Stimulated activated effector memory CD8-positive, alpha-beta T cell treated with anti-CD3 and anti-CD28 coated beads, Interleukin-12 subunit alpha, Interleukin-12 subunit beta, amount 100 ng/mL, for 72 hours (primary cell): Measurements from ENCODE around the gene IRF8.
"Not testable (repeated sequence)": the region's sequence is repeated elsewhere in the genome, so short reads cannot be mapped to it uniquely, and the experiment has no call there.

Source experiments
- ATAC-seq: fragments of 150-1000 bp; cut with Tn5 transposase; 2 replicates; pipeline ENCODE4 v1.10.0; 2021
- DNase-seq, 2 donors: peaks; one replicate each; pipeline ENCODE4 v3.0.0; 2021 to 2022; ENCODE audit warnings: low spot score in 2 of 2
- H3K27ac Mint-ChIP-seq: one replicate; pipeline ENCODE4 v1.8.0; 2022; ENCODE audit warnings: mild to moderate bottlenecking, mixed read lengths
- H3K36me3 Mint-ChIP-seq: one replicate; pipeline ENCODE4 v1.8.0; 2022; ENCODE audit warnings: mild to moderate bottlenecking, mixed read lengths
- H3K4me1 Mint-ChIP-seq: one replicate; pipeline ENCODE4 v1.8.0; 2022; ENCODE audit warnings: mixed read lengths
- H3K4me3 Mint-ChIP-seq: one replicate; pipeline ENCODE4 v1.8.0; 2022; ENCODE audit warnings: mild to moderate bottlenecking, mixed read lengths
- H3K9me3 Mint-ChIP-seq: one replicate; pipeline ENCODE4 v1.8.0; 2022; ENCODE audit warnings: mixed read lengths

Gene IRF8

DNA sequence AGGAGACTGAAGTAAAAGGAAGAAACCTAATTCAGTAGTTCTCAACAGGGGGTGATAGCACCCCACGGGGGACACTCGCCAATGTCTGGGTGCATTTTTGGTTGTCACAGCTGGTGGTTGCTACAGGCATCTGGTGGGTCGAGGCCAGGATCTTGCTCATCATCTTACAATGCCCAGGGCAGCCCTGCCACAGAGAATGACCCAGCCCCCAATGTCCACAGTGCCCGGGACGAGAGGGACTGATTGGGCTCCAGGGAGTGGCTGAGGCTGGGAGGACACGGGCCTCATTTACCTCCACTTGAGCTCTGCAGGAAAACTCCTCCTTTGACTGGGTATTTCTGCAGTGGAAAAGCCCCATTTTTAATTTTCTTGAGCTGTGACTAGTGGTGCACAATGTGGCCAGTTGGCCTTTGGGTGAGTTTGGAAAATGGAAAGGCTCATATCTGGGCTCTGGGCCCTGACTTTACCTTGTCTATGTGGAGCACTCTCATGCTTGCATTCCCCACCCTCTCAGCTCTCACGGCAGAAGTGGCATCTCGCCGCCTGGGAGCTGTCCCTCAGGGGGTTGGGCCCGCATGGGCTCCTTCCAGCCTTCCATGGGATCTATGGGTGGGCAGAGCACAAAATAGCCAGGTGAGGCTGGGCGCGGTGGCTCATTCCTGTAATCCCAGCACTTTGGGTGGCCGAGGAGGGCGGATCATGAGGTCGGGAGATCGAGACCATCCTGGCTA lies 37.7 kb upstream of the IRF8 start:
- Mint-ChIP-seq H3K4me3 (no peak overlapping the region), H3K36me3 (no peaks in the 10 kb centered on the region), H3K9me3 (no peaks in the 10 kb centered on the region), H3K27ac (no peak overlapping the region), H3K4me1 (peaks cover 28% of the 10 kb centered on the region)
- ATAC-seq (no peak), DNase-seq (no peak)

DNA sequence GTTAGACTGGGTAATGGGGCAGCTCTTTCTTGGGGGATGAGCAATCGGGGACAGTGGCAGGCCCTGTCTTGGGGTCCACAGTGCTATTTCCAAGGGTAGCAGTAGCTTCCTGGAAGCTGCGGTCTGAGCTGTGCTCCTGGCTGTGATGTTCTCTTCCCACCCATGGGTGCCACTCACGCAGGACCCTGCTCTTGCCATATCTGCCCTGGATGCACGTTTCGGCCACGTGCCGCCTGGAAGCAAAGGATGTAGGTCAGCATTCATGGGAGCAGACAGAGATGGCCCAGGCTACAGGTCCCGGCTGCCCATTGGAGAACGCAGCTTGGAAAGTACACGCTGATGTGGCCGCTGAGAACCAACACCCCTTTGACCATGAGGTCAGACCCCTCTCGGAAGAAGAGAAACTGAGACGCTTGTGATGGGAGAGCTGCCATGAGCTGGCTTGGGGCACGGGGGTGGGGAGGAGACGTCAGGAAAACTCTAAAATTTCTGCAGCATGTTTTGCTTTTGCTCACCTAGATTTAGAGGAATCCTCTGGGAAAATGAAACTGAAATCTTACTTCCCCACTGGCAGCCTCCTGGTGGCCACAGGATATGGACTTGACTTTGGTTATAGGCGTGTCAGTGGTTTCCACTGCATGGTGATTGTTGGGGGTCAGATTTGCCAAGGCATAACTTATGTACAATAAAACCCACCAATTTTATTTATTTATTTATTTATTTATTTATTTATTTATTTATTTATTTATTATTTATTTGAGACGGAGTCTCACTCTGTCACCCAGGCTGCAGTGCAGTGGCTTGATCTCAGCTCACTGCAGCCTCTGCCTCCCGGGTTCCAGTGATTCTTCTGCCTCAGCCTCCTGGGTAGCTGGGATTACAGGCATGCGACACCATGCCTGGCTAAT lies 36.2 kb upstream of the IRF8 start:
- H3K4me3 Mint-ChIP-seq, result no peak overlapping the region
- no peak overlapping the region for H3K27ac Mint-ChIP-seq
- ATAC-seq (no peak), DNase-seq (no peak)
- H3K36me3 Mint-ChIP-seq, result no peaks in the 10 kb centered on the region
- H3K9me3 Mint-ChIP-seq, result no peaks in the 10 kb centered on the region
- H3K4me1 Mint-ChIP-seq, result peaks cover 24% of the 10 kb centered on the region

DNA sequence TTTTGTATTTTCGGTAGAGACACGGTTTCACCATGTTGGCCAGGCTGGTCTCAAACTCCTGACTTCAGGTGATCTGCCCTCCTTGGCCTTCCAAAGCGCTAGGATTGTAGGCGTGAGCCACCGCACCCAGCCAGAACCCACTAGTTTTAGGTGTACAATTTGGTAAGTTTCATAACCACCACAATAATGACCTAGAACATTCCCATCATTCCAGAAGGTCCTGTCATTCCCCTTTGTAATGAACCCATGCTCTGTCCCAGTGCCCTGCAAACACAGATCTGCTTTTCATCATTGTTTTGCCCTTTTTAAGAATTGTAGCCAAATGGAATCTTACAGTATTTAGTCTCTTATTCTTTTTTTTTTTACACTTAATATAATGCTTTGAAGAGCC lies 35.6 kb upstream of the IRF8 start:
- no peak for DNase-seq
- ATAC-seq, result no peak
- H3K36me3 Mint-ChIP-seq, result no peaks in the 10 kb centered on the region
- no peak overlapping the region for H3K27ac Mint-ChIP-seq
- peaks cover 22% of the 10 kb centered on the region for H3K4me1 Mint-ChIP-seq
- H3K4me3 Mint-ChIP-seq, result no peak overlapping the region
- no peaks in the 10 kb centered on the region for H3K9me3 Mint-ChIP-seq

DNA sequence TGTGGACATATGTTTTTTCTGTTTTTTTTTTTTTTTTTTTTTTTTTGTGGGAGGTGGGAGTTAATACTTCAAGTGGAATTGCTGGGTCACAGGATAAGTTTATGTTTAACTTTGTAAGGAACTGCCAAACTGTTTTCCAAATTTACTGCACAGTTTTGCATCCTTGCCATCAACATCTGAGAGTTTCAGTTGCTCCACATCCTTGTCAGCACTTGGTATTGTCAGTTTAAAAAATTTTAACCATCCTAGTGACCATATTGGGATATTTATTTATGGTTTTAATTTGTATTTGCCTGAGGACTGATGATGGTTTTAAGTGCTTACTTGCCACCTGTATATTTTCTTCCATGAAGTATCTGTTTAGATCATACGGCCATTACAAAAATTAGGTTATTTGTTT lies 34.0 kb upstream of the IRF8 start:
- Mint-ChIP-seq H3K9me3 (no peaks in the 10 kb centered on the region), H3K4me3 (no peak overlapping the region), H3K36me3 (no peaks in the 10 kb centered on the region), H3K4me1 (peaks cover 18% of the 10 kb centered on the region), H3K27ac (no peak overlapping the region)
- DNase-seq (no peak), ATAC-seq (no peak)

DNA sequence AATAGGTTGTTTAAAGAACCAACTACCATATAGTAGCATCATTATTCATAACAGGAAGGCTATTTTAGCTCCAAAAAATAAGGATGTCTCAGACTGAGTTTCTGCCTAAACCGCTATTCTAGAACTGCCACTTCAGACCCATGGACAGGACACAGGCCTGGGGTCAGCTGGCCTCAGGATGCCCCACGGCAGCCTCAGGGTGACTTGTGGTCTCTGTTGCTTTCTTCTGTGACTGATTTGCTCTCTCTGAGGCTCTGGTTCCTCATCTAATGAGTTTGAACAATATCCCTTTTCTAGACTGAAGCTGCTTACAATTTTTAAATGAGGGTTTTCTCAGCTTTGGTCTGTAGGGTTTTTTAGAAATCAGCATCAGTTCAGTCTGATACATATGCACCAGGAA lies 31.8 kb upstream of the IRF8 start:
- ATAC-seq (no peak), DNase-seq (no peak)
- peaks cover 19% of the 10 kb centered on the region for H3K4me1 Mint-ChIP-seq
- H3K36me3 Mint-ChIP-seq, result no peaks in the 10 kb centered on the region
- no peak overlapping the region for H3K4me3 Mint-ChIP-seq
- H3K27ac Mint-ChIP-seq, result no peak overlapping the region
- H3K9me3 Mint-ChIP-seq, result no peaks in the 10 kb centered on the region

DNA sequence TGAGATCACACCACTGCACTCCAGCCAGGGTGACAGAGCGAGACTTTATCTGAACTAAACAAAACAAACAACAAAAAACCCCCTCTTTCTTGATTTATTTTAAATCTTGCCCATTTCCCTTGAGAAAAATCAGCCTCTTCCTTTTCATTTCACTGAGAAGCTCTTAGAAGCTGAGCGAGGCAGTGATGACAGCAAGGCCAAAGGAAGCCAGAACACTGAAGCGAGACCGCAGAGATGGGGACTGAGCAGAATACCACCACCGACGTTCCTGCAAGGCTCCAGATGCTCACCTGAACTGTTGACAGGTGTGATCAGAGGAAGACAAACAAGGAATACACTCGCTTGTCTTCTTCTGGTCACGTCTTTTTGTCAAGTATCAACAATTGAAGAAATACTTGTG lies 30.5 kb upstream of the IRF8 start:
- Mint-ChIP-seq H3K9me3 (no peaks in the 10 kb centered on the region), H3K4me1 (peaks cover 23% of the 10 kb centered on the region), H3K4me3 (no peak overlapping the region), H3K36me3 (no peaks in the 10 kb centered on the region), H3K27ac (no peak overlapping the region)
- DNase-seq (no peak), ATAC-seq (no peak)

DNA sequence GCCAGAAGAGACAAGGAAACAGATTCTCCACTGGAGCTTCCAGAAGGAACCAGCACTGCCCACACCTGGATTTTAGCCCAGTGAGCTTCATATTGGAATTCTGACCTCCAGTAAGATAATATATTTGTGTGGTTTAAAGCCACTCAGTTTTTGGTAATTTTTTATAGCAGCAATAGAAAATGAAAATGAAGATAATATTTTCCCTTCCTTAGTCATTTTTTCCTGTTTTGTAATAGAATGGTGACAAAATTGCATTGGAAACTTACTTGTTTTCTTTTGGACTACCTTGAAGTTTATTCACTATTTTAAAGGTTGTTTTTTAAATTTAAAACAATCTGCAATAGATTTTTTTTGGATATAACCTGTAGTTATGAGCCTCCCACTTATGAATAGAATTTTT lies 29.8 kb upstream of the IRF8 start:
- ATAC-seq (no peak), DNase-seq (no peak)
- no peak overlapping the region for H3K4me3 Mint-ChIP-seq
- H3K36me3 Mint-ChIP-seq, result no peaks in the 10 kb centered on the region
- no peak overlapping the region for H3K27ac Mint-ChIP-seq
- H3K9me3 Mint-ChIP-seq, result no peaks in the 10 kb centered on the region
- peaks cover 25% of the 10 kb centered on the region for H3K4me1 Mint-ChIP-seq

DNA sequence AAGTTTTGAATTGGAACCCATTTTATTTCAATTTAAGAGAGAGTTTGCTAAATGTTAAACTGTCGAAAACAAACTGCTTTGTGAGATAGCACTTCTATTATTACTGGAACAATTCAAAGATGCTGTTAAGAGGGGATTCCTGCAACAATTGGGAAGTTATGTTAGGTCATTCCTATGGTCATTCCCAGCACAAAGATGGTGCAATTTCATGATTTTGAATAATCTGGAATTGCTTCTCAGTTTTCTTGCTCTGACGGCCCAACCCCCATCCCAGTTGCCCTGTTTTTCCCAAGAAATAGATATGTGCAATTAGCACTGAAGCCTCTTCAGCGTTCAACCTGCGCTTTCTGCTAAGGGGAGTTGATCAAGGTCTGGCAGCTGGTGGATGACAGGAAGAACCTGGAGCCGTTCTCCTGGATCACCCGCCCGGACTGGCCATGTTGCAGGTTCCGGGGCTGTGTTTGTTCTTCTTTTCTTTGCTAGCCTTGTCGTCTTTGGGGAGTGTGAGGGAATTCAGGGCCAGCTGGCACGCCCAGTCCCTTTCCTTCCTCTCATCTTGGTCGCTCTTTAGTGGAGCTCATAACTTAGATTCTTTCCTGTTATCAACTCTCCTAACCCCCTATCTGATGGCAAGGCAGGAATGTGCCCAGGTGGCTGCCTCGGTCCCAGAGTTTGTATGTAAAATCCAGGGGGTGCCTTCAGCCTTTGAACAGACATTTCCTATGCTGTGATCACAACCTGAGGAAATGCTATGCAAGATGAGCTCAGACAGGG lies 29.0 kb upstream of the IRF8 start:
- H3K4me1 Mint-ChIP-seq, result peaks cover 25% of the 10 kb centered on the region

DNA sequence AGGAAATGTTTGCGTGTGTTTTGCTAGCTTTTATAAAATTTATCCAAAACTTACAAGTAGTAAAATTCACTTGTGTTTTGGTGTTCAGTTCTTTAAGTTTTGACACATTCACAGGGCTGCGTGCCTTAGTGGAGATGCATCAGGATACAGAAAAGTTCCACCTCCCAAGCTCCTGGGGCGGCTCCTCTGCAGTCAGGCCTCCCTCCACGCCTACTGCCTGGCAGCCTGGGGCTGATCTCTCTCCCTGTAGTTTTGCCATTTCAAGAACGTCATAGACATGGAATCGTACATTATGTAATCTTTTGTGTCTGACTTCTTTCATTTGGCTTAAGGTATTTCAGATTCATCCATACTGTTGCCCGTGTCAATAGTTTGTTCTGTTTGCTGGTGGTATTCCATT lies 27.2 kb upstream of the IRF8 start:
- no peak for ATAC-seq
- no peak for DNase-seq
- no peak overlapping the region for H3K27ac Mint-ChIP-seq
- no peaks in the 10 kb centered on the region for H3K36me3 Mint-ChIP-seq
- peaks cover 32% of the 10 kb centered on the region for H3K4me1 Mint-ChIP-seq
- no peak overlapping the region for H3K4me3 Mint-ChIP-seq
- H3K9me3 Mint-ChIP-seq, result no peaks in the 10 kb centered on the region

More for the DNA sequence above, 29.0 kb upstream of the IRF8 start:
- Mint-ChIP-seq H3K9me3 (no peaks in the 10 kb centered on the region), H3K4me3 (no peak overlapping the region), H3K36me3 (no peaks in the 10 kb centered on the region), H3K27ac (no peak overlapping the region)
- ATAC-seq (no peak), DNase-seq (no peak)

DNA sequence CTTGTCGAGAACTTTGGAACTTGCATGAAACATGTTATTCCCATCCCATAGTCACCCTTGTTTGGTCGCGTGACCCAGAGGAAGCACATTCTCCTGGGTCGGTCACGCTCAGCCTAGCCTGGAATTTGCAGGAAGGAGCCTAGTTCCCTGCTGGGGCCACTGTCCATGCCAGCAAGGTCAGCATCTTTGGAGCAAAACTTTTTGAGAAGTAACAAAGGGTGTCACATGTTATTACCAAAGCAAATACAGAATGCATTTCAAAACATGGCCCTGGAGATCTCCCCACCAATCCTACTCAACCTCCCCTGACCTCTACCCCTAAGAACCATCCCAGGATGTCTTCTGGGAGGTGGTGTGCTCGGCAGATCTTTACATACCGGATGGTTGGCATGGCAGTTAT lies 26.2 kb upstream of the IRF8 start:
- Mint-ChIP-seq H3K4me1 (peaks cover 32% of the 10 kb centered on the region), H3K4me3 (no peak overlapping the region), H3K27ac (no peak overlapping the region), H3K36me3 (no peaks in the 10 kb centered on the region), H3K9me3 (no peaks in the 10 kb centered on the region)
- DNase-seq (no peak), ATAC-seq (no peak)

DNA sequence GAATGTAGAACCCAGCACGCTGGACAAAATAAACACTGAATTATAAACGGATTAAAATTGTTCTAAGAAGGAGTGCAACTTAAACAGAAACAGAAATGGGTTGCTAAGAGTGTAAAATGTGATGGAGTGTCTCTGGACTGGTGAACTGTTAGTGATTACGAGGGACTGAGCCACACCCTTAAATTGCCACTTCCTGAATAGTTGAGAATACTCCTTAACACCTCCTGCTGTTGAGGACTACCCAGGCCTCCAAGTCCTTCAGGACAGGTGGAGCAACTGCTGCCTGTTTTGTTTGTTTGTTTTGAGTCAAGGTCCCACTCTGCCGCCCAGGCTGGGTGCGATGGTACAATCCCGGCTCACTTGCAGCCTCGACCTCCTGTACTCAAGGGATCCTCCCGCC lies 25.8 kb upstream of the IRF8 start:
- H3K36me3 Mint-ChIP-seq, result no peaks in the 10 kb centered on the region
- ATAC-seq (no peak), DNase-seq (no peak)
- H3K4me1 Mint-ChIP-seq, result peaks cover 32% of the 10 kb centered on the region
- no peak overlapping the region for H3K27ac Mint-ChIP-seq
- no peak overlapping the region for H3K4me3 Mint-ChIP-seq
- no peaks in the 10 kb centered on the region for H3K9me3 Mint-ChIP-seq

DNA sequence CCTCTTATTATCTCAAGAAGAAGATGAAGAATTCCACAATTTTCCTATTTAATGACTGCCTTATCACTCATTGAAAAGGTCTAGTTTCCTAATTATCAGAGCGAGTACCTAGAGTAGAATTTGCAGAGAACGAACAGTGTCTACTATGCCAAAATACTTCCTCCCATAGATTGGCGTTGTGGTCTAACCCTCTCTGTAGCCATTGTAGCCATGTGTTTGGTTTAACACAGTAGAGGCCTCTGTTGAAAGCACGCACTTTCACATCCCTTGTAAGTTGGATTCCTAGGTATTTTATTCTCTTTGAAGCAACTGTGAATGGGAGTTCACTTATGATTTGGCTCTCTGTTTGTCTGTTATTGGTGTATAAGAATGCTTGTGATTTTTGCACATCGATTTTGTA lies 24.9 kb upstream of the IRF8 start:
- not testable (repeated sequence) for ATAC-seq, DNase-seq, H3K4me3 Mint-ChIP-seq, H3K9me3 Mint-ChIP-seq, H3K27ac Mint-ChIP-seq, H3K36me3 Mint-ChIP-seq
- peaks cover 27% of the 10 kb centered on the region for H3K4me1 Mint-ChIP-seq

DNA sequence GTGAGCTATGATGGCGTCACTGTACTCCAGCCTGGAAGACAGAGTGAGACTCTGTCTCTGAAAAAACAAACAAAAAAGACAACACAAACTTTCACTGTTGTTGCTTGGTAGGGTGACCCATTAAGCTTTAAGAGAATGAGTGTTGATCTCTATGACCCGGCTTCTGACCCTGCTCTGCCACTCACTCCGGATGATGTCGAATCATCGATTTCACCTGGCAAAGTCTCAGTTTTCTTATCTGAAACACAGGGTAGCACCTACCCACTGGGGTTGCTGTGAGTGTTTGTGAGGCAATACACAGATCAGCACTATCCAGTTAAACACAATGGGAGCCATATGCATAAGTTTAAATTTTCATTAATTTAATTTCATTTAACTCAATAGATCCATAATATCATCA lies 20.6 kb upstream of the IRF8 start:
- H3K4me3 Mint-ChIP-seq, result no peak overlapping the region
- no peaks in the 10 kb centered on the region for H3K36me3 Mint-ChIP-seq
- no peak for ATAC-seq
- no peak overlapping the region for H3K27ac Mint-ChIP-seq
- H3K9me3 Mint-ChIP-seq, result no peaks in the 10 kb centered on the region
- peaks cover 27% of the 10 kb centered on the region for H3K4me1 Mint-ChIP-seq
- DNase-seq, result no peak

DNA sequence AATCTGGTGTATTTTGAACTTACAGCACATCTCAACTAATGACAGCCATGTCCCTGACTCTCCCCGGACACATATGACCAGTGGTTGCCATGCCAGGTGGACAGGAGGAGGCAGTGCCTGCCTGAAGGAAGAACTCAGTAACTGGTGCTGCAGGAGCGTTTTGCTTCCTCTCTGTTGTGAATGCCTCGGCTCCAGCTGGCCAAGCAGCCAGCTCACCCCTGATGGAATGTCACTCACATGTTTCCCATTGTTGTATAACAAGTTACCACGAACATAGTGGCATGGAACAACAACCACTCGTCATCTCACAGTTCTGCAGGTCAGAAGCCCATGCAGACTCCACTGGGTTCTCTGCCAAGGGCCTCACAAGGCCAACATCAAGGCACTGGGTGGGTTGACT lies 20.1 kb upstream of the IRF8 start:
- ATAC-seq, result no peak
- Mint-ChIP-seq H3K36me3 (no peaks in the 10 kb centered on the region), H3K27ac (no peak overlapping the region)

DNA sequence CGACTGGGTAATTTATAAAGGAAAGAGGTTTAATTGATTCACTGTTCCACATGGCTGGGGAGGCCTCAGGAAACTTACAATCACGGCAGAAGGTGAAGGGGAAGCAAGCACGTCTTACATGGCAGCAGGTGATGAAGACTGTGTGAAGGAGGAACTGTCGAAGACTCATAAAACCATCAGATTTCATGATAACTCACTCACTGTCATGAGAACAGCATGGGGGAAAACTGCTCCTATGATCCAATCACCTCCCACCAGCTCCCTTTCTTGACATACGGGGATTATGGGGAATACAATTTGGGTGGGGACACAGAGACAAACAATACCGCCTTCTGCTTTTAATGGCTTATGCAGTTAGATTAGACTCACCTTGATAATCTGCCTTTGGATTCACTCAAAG lies 19.4 kb upstream of the IRF8 start:
- Mint-ChIP-seq H3K36me3 (no peaks in the 10 kb centered on the region), H3K4me1 (peaks cover 34% of the 10 kb centered on the region), H3K4me3 (no peak overlapping the region), H3K9me3 (no peaks in the 10 kb centered on the region), H3K27ac (no peak overlapping the region)
- DNase-seq (no peak), ATAC-seq (no peak)

More for the DNA sequence above, 20.1 kb upstream of the IRF8 start:
- Mint-ChIP-seq H3K4me3 (no peak overlapping the region), H3K4me1 (peaks cover 29% of the 10 kb centered on the region), H3K9me3 (no peaks in the 10 kb centered on the region)
- no peak for DNase-seq
